HG02798 (cell line): Measurements from ENCODE around the gene ARHGAP26.

Experiments
- ATAC-seq: cut with Tn5 transposase; IDR thresholded peaks from one replicate; pipeline ENCODE4 v1.9.1; 2021; ENCODE audit warnings: mild to moderate bottlenecking; ENCODE audit not compliant: unreplicated experiment, poor library complexity

The ARHGAP26 gene

GRCh38 chr5:143044265-143044664 lies 274.1 kb downstream of the ARHGAP26 start:
- ATAC-seq: no peak

DNA sequence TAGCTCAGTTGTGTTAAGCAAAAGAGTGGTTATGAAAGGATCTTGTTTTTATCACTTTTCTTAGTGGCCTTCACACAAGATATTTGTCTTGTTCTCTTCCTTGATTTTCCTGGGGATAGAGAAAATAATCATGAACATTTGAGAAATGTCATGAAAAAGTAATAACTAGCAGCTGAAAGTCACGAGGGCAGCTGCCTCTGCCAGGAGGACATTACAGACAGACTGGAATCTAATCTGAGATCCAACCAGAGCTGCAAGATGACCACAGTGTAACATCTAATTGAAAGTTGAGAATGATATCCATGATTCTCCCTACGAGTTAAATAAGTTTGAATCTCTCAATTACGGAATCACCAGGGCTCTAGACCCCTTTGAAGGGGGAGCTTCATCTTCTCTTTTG lies 274.9 kb downstream of the ARHGAP26 start:
- no peak for ATAC-seq

- ATAC-seq: no peak
Observed at GRCh38 chr5:143046314-143046713, 276.1 kb downstream of the ARHGAP26 start.

DNA sequence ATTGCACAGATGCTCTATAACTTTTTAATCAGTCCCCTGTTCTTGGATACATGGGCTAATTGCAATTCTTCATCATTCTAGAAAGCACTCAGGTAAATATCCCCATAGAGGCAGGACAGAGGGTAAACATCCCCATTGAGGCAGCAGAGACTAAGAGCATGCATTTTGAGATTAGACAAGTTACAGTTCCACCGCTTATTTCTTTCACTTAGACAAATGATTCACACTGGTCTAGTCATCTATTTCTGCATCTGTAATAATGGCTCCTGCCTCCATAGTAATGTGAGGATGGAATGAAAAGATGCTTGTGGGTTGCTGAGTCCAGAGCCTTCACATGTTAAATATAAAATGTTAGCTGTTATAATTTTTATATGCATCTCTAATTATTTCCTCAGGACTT lies 276.9 kb downstream of the ARHGAP26 start:
- no peak for ATAC-seq

- no peak for ATAC-seq
Observed at GRCh38 chr5:143050183-143050582, 280.0 kb downstream of the ARHGAP26 start.

DNA sequence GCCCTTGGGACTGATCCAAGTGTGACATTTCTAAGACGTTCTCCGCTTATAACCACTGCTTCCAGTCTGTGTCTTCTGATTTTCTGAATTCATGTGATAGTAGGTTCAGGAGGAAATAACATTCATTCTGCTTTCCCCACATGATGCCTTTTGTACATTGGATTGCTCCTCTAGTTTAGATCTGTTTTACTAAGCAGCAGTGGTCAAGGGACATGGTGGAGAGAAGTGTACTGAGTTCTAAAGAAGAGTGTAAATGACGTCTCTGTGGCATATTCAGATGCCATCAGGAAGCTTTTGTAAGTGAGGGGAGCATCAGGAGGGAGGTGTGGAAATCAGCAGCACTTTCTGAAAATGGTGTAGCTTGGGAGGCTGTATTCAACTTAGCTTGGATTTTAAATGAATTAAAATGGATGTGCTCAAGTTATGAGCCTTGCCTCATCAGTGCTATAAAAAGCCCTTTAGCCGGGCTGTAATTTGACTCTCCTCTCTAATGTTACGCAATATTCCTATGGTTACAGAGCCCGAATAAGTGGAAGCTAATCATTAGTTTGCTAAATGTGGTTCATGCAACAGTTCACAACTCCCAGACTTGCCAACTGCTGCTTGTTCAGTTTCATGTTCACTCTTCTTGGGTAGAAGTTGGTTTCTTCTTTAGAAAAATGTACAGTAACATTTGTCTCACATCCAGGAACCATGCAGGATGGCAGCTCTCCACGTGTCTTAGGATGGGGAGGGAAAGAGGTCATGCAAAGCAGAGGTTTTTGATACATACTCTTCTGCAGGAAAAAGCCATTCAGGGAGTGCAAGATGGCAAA lies 281.3 kb downstream of the ARHGAP26 start:
- ATAC-seq: no peak

DNA sequence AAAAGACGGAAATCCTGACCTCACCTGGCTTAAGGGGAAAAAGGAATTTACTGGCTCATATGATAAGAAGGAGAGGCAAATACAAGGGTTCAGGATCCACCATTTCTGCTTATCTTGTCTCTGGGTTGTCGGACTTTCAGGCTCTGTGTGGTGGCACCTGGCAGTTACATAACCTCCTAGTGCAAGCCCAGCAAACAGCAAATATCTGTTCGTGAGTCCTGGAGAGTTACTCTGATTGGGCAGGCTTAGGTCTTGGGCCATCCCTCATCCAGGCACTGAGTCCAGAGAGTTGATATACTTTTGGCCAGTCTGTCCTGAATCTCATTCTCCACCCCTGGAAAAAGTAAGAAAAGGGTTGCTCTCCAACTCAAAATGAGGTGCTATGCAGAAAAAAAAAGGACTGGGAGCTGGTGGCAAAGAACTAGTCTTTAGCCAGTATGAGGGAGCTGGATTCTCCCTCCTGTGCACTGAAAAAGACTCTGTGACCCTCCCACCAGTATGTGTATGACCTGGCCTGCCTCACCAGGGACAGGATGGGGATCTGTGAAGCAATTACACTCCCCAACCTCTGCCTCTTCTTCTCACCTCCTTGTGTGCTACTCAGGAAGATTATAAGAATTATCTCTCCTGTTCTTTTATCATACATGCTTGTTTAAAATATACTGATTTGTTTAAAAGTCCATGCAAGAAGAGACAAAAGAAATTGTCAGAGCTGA lies 282.9 kb downstream of the ARHGAP26 start:
- no peak for ATAC-seq

DNA sequence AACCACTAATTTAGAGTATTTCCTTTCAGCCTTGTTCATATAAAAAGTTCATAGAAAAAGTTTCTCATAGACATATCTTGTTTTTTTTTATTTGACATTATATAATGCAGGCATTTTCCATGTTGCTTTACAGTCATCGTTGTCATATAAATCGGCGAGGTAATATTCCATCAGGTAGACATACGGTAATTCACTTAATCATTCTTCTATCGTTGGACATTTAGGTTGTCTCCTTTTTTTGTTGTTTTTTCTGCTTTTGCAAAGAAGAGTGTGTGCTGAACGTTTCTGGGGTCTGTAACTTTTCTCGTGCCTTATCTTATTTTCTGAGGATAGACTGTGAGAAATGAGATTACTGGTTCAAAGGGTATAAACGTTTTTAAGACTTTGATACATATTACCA lies 283.6 kb downstream of the ARHGAP26 start:
- no peak for ATAC-seq

DNA sequence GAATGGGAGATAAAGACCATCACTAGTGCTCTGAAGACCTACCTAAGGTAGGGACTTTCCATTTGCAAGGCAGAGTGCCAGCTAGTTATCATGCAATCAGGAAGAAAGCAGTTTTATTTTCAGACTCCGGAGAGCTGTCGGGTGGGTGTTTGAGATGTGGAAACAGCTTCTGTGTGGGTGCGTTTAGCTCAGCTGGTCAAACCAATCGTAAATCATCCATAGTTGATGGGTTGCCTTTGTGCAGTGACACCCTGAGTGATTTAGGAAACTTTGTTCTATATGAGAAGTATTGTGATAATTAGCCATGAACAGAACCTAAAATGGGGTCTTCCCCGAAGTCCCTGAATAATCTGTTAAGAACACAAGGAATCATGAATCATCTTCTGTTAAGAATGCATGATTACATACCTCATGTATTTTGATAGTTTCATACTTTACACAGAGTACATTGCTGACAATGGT lies 284.3 kb downstream of the ARHGAP26 start:
- ATAC-seq: peak; percentile 63

GRCh38 chr5:143055596-143056338 lies 285.6 kb downstream of the ARHGAP26 start:
- ATAC-seq: no peak

GRCh38 chr5:143056339-143056704 lies 286.1 kb downstream of the ARHGAP26 start:
- ATAC-seq: no peak

DNA sequence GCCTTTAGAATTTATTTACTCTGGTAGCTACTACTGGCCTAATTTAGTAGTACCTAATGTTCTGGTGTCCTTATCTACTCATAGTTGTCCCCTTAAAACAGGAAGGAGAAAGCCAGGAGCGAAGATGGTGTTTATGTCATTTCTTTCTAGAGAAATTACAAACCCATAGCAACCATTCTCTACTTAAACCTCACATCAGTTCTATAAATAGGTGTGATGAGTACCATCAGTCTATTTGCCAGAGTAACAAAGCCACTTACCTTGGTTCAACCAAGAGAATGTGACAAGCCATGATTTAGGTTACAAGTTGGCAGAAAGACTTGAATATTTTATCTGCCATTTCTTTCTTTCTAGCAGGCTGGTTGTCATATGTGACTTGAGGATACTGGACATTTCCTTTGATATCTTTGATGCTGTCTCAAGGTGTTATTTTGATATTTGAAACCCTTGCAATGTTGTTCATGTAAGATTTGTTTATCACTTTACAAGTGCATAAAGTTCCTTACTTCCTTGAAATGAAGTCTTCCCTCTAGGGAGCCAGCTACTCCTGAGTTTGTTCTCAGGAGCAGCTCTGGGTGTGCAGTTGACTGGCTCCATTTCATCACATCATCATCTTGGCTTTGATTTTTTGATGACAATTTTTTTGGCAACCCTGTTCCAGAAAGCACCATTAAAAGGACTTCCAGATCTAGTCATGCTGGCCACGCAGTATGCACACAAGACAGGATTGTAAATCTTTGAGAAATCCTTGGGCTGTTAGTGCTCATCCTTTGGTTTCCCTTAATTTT lies 286.8 kb downstream of the ARHGAP26 start:
- ATAC-seq: peak; percentile 25

GRCh38 chr5:143057580-143057999 lies 287.4 kb downstream of the ARHGAP26 start:
- peak; percentile 58 for ATAC-seq

- no peak for ATAC-seq
Observed at GRCh38 chr5:143059355-143059754, 289.2 kb downstream of the ARHGAP26 start.

- no peak for ATAC-seq
Observed at GRCh38 chr5:143059976-143060765, 290.0 kb downstream of the ARHGAP26 start.

DNA sequence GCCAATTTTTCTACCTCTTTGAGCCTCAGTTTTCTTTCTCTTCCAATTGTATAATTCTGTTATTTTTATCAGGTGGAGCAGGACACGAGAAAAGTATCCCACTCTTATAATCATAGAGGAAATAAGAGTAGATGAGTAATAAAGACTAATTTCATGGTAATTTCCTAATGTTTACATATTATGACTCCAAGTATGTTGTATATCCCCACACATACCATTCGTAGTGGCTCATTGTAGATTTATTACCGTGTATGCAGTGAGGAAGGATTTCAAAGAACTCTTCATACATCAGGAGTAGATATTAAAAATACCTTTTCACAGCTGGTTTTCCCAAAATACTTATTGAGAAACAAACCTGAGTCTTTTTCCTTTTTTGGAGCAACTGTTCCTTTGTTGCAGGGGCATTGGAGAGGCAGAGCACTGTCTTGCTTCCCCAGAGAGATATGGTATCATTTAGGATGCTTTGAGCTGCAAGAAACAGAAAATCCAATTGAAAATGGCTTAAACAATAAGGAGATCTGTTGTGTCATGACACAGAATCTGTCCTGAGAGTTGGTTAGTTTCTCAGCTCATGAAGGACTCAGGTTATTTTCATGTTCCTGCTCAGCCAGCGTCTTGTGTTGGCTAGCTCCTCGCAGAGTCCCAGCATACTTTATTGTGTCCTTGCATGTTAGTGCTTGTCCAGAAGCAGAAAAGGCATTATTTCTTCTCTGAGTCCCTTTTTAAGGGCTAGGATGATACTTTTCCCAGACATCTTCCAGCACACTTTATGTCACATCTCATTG lies 291.2 kb downstream of the ARHGAP26 start:
- no peak for ATAC-seq

- ATAC-seq: no peak
Observed at GRCh38 chr5:143062379-143062778, 292.2 kb downstream of the ARHGAP26 start.

GRCh38 chr5:143063175-143063970 lies 293.2 kb downstream of the ARHGAP26 start:
- no peak for ATAC-seq
